ENCODE results near the gene ZDHHC11.
"Not testable (repeated sequence)": the region's sequence is repeated elsewhere in the genome, so short reads cannot be mapped to it uniquely, and the experiment has no call there.

ZDHHC11 gene

GRCh38 chr5:842402-843221 lies 8.2 kb downstream of the ZDHHC11 start:
- DNase-seq = not testable (repeated sequence)

- not testable (repeated sequence) for DNase-seq
Observed at GRCh38 chr5:841531-842401, 9.0 kb downstream of the ZDHHC11 start.

- DNase-seq = not testable (repeated sequence)
Observed at GRCh38 chr5:840974-841435, 9.8 kb downstream of the ZDHHC11 start.

DNA sequence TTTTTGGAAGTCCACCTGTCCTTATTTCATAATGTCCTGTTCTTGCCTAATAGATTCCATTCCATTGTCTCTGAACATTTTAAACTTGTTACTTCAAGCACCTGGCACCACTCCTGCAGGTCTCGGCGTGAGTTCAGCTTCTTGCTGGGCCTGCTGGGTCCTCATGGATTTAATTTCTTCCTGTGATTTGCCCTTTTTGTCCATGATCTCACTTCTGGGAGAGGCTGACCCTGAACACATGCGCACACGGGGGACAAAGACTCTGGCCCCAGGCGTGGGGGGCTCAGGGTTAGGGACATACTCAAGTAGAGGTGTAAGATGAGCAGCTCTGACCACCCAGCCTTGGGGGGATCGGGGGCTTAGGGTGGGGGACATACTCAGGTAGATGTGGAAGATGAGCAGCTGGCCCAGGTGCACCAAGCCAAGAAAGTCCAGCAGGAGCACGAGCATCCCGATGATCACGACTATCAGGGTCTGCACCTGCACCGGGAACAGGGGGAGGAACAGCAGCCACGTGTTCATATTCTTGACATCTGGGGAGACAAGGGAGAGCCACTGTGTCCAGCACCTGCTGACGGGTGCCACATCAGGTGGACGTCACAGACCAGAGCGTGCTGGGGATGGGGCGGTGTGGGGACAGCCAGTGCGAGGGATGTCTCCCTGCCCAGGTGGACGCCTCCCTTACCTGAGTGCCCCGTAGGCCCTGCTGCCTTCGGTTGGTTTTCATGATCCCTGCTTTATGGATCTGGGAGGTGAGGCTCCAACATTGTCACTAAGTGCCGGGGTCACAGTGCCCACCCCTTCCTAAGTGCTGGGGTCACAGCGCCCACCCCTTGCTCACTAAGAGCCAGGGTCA lies 10.4 kb downstream of the ZDHHC11 start:
- DNase-seq = not testable (repeated sequence)

DNA sequence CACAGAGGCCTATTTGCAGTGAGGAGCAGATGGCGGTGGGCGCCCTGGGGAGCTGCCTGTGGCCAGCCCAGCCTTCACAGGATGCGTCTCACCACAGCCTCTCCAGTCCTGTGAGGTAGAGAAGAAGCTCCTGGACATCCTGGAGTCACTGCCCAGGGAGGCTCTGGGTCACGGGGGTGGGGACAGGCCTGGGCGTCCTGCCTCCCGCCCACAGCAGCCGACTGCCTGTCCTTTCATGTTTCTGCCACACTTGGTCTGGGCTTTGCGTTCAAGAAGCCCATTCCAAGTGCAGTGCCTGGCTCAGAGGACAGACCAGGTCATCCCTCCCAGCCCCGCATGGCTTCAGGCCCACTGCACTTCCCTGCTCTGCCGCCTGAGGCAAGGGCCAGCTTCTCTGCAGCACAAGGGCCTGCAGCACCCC lies 12.3 kb downstream of the ZDHHC11 start:
- DNase-seq = not testable (repeated sequence)

DNA sequence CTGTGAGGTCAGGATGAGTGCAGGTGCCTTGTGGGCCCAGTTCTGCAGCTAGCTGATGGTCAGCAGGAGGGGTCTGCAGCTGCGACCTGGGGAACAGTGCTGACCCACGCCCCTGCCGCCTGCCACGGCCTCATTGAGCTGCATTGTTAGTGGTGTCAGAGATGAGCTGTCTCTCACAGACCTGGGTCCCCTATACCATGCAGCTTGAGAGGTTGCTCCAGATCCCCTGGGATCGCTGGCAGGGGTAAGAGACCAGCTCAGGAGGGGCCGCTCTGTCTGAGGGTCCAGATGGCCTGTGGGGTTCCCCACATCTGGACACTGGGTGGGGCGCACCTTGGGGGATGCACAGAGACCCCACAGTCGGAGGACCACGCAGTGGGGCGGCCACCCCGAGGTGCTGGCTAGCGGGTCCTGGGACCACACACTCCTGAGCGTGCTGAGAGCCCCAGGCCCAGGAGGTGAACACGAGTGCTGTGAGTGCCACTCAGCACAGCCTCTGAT lies 13.1 kb downstream of the ZDHHC11 start:
- DNase-seq = not testable (repeated sequence)

GRCh38 chr5:835933-836612 lies 14.7 kb downstream of the ZDHHC11 start:
- DNase-seq = not testable (repeated sequence)

DNA sequence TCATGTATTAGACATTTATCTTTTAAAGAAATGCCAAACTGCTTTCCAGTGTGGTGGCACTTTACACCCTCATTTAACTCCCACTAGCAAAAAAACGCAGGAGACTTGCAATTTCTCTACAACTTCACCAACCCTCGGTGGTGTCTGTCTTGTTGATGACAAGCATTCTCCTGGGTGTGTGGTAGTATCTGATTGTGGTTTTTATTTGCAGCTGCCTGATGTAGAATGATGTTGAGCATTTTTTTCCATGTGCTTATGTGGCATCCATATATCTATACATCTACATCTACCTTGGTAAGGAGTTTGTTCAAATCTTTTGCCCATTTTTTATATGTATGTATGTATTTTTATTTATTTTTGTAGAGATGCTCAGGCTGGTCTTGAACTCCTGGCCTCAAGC lies 16.8 kb downstream of the ZDHHC11 start:
- DNase-seq = not testable (repeated sequence)

GRCh38 chr5:828194-828593 lies 22.6 kb downstream of the ZDHHC11 start:
- DNase-seq = not testable (repeated sequence)

- not testable (repeated sequence) for DNase-seq
Observed at GRCh38 chr5:825544-825943, 25.2 kb downstream of the ZDHHC11 start.

DNA sequence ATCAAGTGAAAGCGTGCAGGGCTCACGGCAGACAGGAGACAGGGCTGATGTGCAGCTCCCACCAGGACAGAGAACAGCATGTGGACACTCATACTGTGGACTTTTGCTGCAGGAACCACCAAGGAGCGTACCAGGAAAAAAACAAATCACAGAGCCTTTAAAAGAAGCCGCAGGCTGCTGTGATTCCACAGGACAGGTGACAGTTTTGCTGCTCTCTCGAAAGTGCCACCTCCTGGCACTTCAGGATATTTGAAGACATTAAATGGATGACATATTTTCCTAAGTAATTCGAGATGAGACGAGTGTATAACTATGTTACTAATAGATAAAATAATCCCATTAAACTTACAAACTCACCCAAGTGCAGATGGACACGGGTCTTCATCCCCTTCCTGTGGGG lies 29.3 kb downstream of the ZDHHC11 start:
- no peak for DNase-seq

GRCh38 chr5:820245-820644 lies 30.5 kb downstream of the ZDHHC11 start:
- DNase-seq = no peak

- no peak for DNase-seq
Observed at GRCh38 chr5:819078-819477, 31.7 kb downstream of the ZDHHC11 start.

DNA sequence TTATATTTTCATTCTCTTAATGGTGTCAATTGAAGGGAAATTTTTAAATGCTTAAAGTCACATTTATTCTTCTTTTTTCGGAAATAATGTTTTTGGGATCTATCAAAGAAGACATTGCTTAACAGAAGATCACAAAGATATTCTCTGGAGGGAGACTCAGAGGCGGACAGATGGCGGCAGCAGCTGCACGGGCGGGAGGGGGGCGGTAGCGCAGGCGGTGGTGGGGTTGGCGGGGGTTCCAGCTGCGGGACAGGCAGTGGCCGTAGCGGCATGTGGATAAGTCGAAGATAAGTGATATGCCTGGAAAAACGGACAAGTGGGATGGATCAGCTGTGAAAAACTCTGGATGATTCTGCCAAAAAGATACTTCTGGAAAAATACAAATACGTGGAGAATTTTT lies 34.6 kb downstream of the ZDHHC11 start:
- DNase-seq = no peak

GRCh38 chr5:815449-815848 lies 35.3 kb downstream of the ZDHHC11 start:
- no peak for DNase-seq

DNA sequence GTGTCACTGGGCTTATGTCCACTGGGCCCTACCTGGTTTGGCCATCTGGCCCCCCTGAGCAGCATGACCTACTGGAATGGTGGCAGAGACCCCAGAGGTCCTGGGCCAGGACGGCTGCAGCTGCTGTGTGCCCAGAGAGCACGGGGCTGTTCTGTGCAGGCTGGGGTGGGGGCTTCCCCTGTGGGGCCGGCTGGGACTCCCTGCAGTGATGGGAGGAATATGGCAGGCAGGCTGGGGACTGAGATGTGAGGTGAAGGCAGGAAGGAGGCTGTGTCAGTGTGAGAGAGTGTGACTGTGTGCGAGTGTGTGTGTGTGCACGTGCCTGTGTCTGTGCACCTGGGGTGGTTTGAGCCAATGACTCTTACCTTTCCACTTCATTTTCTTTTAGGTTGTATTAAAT lies 37.2 kb downstream of the ZDHHC11 start:
- DNase-seq = not testable (repeated sequence)

- not testable (repeated sequence) for DNase-seq
Observed at GRCh38 chr5:811384-811783, 39.4 kb downstream of the ZDHHC11 start.

GRCh38 chr5:807719-808514 lies 42.9 kb downstream of the ZDHHC11 start:
- not testable (repeated sequence) for DNase-seq

- no peak for DNase-seq
Observed at GRCh38 chr5:801472-801871, 49.3 kb downstream of the ZDHHC11 start.

- not testable (repeated sequence) for DNase-seq
Observed at GRCh38 chr5:801055-801454, 49.7 kb downstream of the ZDHHC11 start.
